Thyroid gland (tissue), 4 donors: Measurements from ENCODE around the gene APCDD1L. TPM values are rescaled to one million over a fixed set of nuclear protein-coding genes. Genes with fewer than 3 reads are reported as not detected.

Experiments used
- DNase-seq, 2 donors: peaks; one replicate each; pipeline ENCODE4 v3.0.0-alpha.2; 2019
- H3K27ac ChIP-seq, 3 donors: fragments of 200-600 bp; sonication (generic); 1 replicate in 2 of 3; 2 replicates in 1 of 3; pipeline ENCODE4 v1.5.1; 2016 to 2019; ENCODE audit warnings: mild to moderate bottlenecking in 1 of 3, moderate library complexity in 1 of 3
- H3K27me3 ChIP-seq: fragments of 200-600 bp; sonication (generic); one replicate; pipeline ENCODE4 v1.5.1; 2019
- H3K36me3 ChIP-seq, 2 donors: fragments of 200-600 bp; sonication (generic); one replicate each; pipeline ENCODE4 v1.5.1; 2016 to 2019
- H3K4me1 ChIP-seq, 2 donors: fragments of 200-600 bp; sonication (generic); one replicate each; pipeline ENCODE4 v1.5.1; 2017 to 2019
- H3K4me3 ChIP-seq, 3 donors: fragments of 200-600 bp; sonication (generic); replicated peaks in 1 of 3; 1 replicate in 2 of 3; 2 replicates in 1 of 3; pipeline ENCODE4 v1.5.1; 2016; ENCODE audit warnings: mild to moderate bottlenecking in 1 of 3
- H3K9me3 ChIP-seq: fragments of 200-600 bp; sonication (generic); one replicate; pipeline ENCODE4 v1.5.1; 2017
- CTCF ChIP-seq, 6 experiments: fragments of 200-600 bp in 3 of 6; fragments of 450-650 bp in 3 of 6; sonication (generic) in 3 of 6; IDR thresholded peaks; one replicate each; pipeline ENCODE4 v1.5.1; 2016 to 2019; ENCODE audit warnings: antibody characterized with exemption in 6 of 6, mild to moderate bottlenecking in 2 of 6, inconsistent platforms in 1 of 6, moderate library complexity in 1 of 6
- POLR2A ChIP-seq, 2 donors: fragments of 450-650 bp; IDR thresholded peaks; one replicate each; pipeline ENCODE4 v1.6.1; 2017; ENCODE audit warnings: antibody characterized with exemption in 2 of 2, mild to moderate bottlenecking in 2 of 2, moderate library complexity in 1 of 2
- WGBS, 2 donors: methylation state at CpG; one replicate each; pipeline ENCODE4 v1.1.5; 2017; 5-methylcytosine and 5-hydroxymethylcytosine counted together
- intact Hi-C: fragments of 100-400 bp; cut with DNase I; formaldehyde crosslinking; loops from one replicate; pipeline ENCODE4 v1.15.1; 2023
- total RNA-seq, 4 donors: library from RNA; depleted of rRNA; stranded (reverse); fragments of >200 nt; gene quantifications; one replicate each; pipeline ENCODE4 v1.2.3, GENCODE V29; 2016

The APCDD1L gene
- total RNA-seq, 4 donors from 2014 or later = 0.11 TPM; not detected in 3

- Histone ChIP-seq H3K36me3 (no peaks in the 10 kb centered on the region), H3K4me3 (no peak overlapping the region), H3K9me3 (no peaks in the 10 kb centered on the region), H3K4me1 (no peaks in the 10 kb centered on the region), H3K27me3 (no peaks in the 10 kb centered on the region), H3K27ac (no peak overlapping the region)
- TF ChIP-seq CTCF (IDR thresholded peaks at IDR 0.05) = no peak
- no peak for TF ChIP-seq POLR2A (IDR thresholded peaks at IDR 0.05)
- 86 to 90% methylated on average over 1 of the region's 1 CpG for WGBS, 2 donors
- intact Hi-C loops = no loop called here
- no peak for DNase-seq
Observed at GRCh38 chr20:58503668-58504067, 11.5 kb downstream of the APCDD1L start.

- WGBS, 2 donors = 89 to 91% methylated on average over 7 of the region's 7 CpGs
- no peak for TF ChIP-seq CTCF (IDR thresholded peaks at IDR 0.05)
- no peak for TF ChIP-seq POLR2A (IDR thresholded peaks at IDR 0.05)
- no peak for DNase-seq
- Histone ChIP-seq H3K4me1 (no peaks in the 10 kb centered on the region), H3K36me3 (no peaks in the 10 kb centered on the region), H3K27ac (no peak overlapping the region), H3K4me3 (no peak overlapping the region), H3K27me3 (no peaks in the 10 kb centered on the region), H3K9me3 (no peaks in the 10 kb centered on the region)
- intact Hi-C loops = no loop called here
Observed at GRCh38 chr20:58500256-58500655, 14.9 kb downstream of the APCDD1L start.

DNA sequence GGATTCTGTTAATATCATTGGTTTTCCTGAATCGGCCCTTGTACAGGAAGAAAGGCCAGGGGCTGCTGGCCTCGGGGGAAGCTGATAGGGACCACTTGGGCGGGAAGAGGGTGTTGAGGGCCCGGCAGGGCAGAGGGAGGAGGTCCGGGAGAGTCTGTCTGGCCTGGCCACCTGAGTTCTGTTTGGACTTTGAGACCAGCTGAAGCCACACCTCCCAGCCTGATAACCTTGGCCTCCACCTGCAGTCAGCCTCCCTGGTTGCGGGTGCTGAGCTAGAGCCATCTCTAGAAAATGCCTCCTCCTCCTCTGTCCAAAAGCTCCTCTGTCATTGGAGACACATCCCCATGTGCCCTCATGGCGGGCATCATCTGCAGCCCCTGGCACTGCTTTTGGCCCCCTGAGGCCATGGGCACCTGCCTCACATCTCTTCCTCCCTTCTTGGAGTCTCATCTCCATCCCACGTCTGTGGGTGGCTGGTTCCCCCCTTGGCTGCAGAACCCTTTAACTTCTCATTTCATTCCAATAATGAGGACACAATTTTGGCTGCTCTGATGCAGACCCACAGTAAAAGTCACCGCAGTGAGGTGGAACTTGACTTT is 16.6 kb downstream of the APCDD1L start:
- H3K27me3 ChIP-seq = no peaks in the 10 kb centered on the region
- no peak for DNase-seq
- H3K9me3 ChIP-seq = no peaks in the 10 kb centered on the region
- intact Hi-C loops = no loop called here
- no peak overlapping the region for H3K27ac ChIP-seq
- 75 to 83% methylated on average over 8 of the region's 9 CpGs for WGBS, 2 donors
- TF ChIP-seq CTCF (IDR thresholded peaks at IDR 0.05) (no peak), POLR2A (IDR thresholded peaks at IDR 0.05) (no peak)
- no peaks in the 10 kb centered on the region for H3K36me3 ChIP-seq
- H3K4me1 ChIP-seq = no peaks in the 10 kb centered on the region
- H3K4me3 ChIP-seq = no peak overlapping the region

DNA sequence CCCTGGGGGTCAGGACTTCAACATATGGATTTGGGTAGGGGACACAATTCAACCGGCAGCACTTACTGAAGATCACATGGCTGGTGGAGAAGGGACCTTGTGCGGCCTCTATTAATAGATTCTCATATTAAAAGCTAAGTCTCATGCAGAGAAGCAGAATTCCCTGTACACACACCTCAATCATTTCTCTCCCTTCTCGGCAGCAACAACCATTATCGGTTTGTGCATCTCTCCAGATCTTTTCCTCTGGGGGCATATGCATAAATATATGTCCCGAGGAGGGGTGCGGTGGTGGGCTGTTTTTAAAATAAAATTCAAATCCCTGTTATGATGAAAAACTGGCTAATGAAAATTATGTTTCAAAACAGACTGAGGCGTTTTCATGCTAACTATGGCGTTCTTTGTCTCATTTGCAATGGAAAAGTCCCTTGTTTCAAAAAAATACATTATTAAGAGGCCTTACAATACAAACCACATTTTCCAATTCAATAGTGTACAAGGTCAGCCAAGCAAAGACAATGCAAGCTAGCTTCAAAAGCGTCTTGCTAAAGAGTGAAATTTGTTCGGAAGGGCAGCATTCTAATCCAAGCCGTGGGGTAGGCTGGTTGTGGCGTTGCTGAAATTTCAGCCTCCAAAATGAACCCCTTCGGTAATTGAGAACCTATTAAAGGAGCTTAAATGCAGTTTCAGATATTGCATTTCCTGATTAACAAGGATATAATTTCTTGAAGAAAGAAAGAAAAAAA is 17.3 kb downstream of the APCDD1L start:
- H3K27me3 ChIP-seq = no peaks in the 10 kb centered on the region
- intact Hi-C loops = no loop called here
- H3K36me3 ChIP-seq = no peaks in the 10 kb centered on the region
- WGBS, 2 donors = 92% methylated on average over 13 of the region's 13 CpGs
- H3K4me1 ChIP-seq = no peaks in the 10 kb centered on the region
- H3K4me3 ChIP-seq = no peak overlapping the region
- TF ChIP-seq POLR2A (IDR thresholded peaks at IDR 0.05) = no peak
- no peak for TF ChIP-seq CTCF (IDR thresholded peaks at IDR 0.05)
- no peaks in the 10 kb centered on the region for H3K9me3 ChIP-seq
- no peak overlapping the region for H3K27ac ChIP-seq
- DNase-seq = no peak

GRCh38 chr20:58497076-58497641 is 18.0 kb downstream of the APCDD1L start:
- no peak for DNase-seq
- no peak for TF ChIP-seq CTCF (IDR thresholded peaks at IDR 0.05)
- no peak for TF ChIP-seq POLR2A (IDR thresholded peaks at IDR 0.05)
- Histone ChIP-seq H3K36me3 (no peaks in the 10 kb centered on the region), H3K4me1 (no peaks in the 10 kb centered on the region), H3K4me3 (no peak overlapping the region), H3K27ac (no peak overlapping the region), H3K27me3 (no peaks in the 10 kb centered on the region), H3K9me3 (no peaks in the 10 kb centered on the region)
- whole genome bisulfite sequencing, 2 donors = 91 to 92% methylated on average over 16 of the region's 16 CpGs
- intact Hi-C loops = no loop called here
